ENCODE results near the gene SLC25A11.

SLC25A11 gene

GRCh38 chr17:4895657-4896331, 44.1 kb downstream of the SLC25A11 start:
- no peak overlapping the region for H3K4me3 ChIP-seq (ENCODE audit: severe bottlenecking)
- H3K9me3 ChIP-seq (ENCODE audit: severe bottlenecking) = no peaks in the 10 kb centered on the region
- peaks cover 67% of the 10 kb centered on the region for H3K36me3 ChIP-seq (ENCODE audit: low read depth)
- DNase-seq (ENCODE audit: low spot score) (no peak), ATAC-seq (ENCODE audit: low read depth) (no peak)
- H3K4me1 ChIP-seq (ENCODE audit: insufficient read depth, poor library complexity, severe bottlenecking) = no peaks in the 10 kb centered on the region
- no peaks in the 10 kb centered on the region for H3K27me3 ChIP-seq (ENCODE audit: insufficient read depth, poor library complexity, severe bottlenecking)
- TF ChIP-seq CTCF (IDR thresholded peaks at IDR 0.05; ENCODE audit: poor library complexity, severe bottlenecking) = peak; percentile 22
- H3K27ac ChIP-seq (ENCODE audit: poor library complexity, severe bottlenecking) = no peak overlapping the region

GRCh38 chr17:4895121-4895520, 44.7 kb downstream of the SLC25A11 start:
- H3K4me3 ChIP-seq (ENCODE audit: severe bottlenecking) = no peak overlapping the region
- no peaks in the 10 kb centered on the region for H3K4me1 ChIP-seq (ENCODE audit: insufficient read depth, poor library complexity, severe bottlenecking)
- no peaks in the 10 kb centered on the region for H3K9me3 ChIP-seq (ENCODE audit: severe bottlenecking)
- H3K36me3 ChIP-seq (ENCODE audit: low read depth) = peaks cover 72% of the 10 kb centered on the region
- H3K27me3 ChIP-seq (ENCODE audit: insufficient read depth, poor library complexity, severe bottlenecking) = no peaks in the 10 kb centered on the region
- ATAC-seq (ENCODE audit: low read depth) (no peak), DNase-seq (ENCODE audit: low spot score) (no peak)
- no peak for TF ChIP-seq CTCF (IDR thresholded peaks at IDR 0.05; ENCODE audit: poor library complexity, severe bottlenecking)
- no peak overlapping the region for H3K27ac ChIP-seq (ENCODE audit: poor library complexity, severe bottlenecking)

GRCh38 chr17:4893721-4894560, 45.9 kb downstream of the SLC25A11 start:
- no peak for TF ChIP-seq CTCF (IDR thresholded peaks at IDR 0.05; ENCODE audit: poor library complexity, severe bottlenecking)
- ATAC-seq (ENCODE audit: low read depth) = no peak
- H3K9me3 ChIP-seq (ENCODE audit: severe bottlenecking) = no peaks in the 10 kb centered on the region
- no peaks in the 10 kb centered on the region for H3K27me3 ChIP-seq (ENCODE audit: insufficient read depth, poor library complexity, severe bottlenecking)
- H3K27ac ChIP-seq (ENCODE audit: poor library complexity, severe bottlenecking) = no peak overlapping the region
- DNase-seq (ENCODE audit: low spot score) = no peak
- H3K4me3 ChIP-seq (ENCODE audit: severe bottlenecking) = no peak overlapping the region
- H3K36me3 ChIP-seq (ENCODE audit: low read depth) = peaks cover 79% of the 10 kb centered on the region
- no peaks in the 10 kb centered on the region for H3K4me1 ChIP-seq (ENCODE audit: insufficient read depth, poor library complexity, severe bottlenecking)

- Histone ChIP-seq H3K9me3 (ENCODE audit: severe bottlenecking) (no peaks in the 10 kb centered on the region), H3K27ac (ENCODE audit: poor library complexity, severe bottlenecking) (no peak overlapping the region), H3K4me1 (ENCODE audit: insufficient read depth, poor library complexity, severe bottlenecking) (no peaks in the 10 kb centered on the region), H3K4me3 (ENCODE audit: severe bottlenecking) (no peak overlapping the region), H3K36me3 (ENCODE audit: low read depth) (peaks cover 85% of the 10 kb centered on the region), H3K27me3 (ENCODE audit: insufficient read depth, poor library complexity, severe bottlenecking) (no peaks in the 10 kb centered on the region)
- no peak for TF ChIP-seq CTCF (IDR thresholded peaks at IDR 0.05; ENCODE audit: poor library complexity, severe bottlenecking)
- DNase-seq (ENCODE audit: low spot score) (no peak), ATAC-seq (ENCODE audit: low read depth) (no peak)
These were observed 46.6 kb downstream of the SLC25A11 start for GRCh38 chr17:4893272-4893671.

Measured in RWPE2 (cell line).